ENCODE measurements around the gene URI1.

URI1 gene

DNA sequence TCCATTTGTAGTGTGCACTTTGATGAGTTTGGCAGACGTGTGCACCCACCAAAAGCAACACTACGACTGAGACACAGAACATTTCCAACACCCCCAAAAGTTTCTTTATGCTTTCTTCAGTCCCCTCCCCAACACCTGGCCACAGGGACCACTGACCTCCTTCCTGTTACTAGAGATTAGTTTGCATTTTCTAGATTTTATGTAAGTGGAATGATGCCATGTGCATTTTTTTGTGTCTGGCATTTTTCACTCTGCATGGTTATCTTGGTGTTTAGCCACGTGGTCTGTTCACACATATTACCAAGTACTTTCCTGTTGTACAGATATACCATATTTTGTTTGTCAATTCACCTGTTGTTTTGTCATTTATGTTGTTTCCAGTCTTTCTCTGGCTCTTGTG, 44.6 kb upstream of the URI1 start:
- DNase-seq (ENCODE audit: low spot score) = no peak
- H2BK120ac ChIP-seq (ENCODE audit: low read depth, low read length) = no peak overlapping the region
- no CpG with 5 or more reads among the region's 3 CpGs for WGBS, 2 donors (ENCODE audit: extremely low coverage in 2 of 2, insufficient read length in 2 of 2, insufficient replicate concordance in 1 of 2)

DNA sequence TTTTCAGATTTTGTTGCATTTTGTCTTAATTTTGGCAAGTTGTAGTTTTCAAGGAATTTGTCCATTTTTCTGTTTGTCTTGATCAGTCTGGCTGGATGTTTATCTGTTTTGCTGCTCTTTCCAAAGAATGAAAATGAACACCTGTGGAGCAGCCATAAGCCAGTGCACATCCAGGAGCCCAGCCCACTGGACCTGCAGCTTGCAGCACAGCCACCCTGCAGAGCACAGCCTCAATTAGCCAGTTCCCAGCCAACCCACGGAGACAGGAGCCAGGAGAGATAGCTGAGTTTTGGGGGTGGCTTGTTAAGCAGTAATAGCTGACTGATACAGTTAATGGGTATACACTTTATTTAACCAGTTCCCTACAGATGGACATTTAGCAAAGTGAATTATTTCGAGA, 38.0 kb upstream of the URI1 start:
- Histone ChIP-seq H3K4me1 (ENCODE audit: control insufficient read depth in 2 of 2, insufficient read depth in 1 of 2, low read depth in 1 of 2, low read length in 2 of 2) (peaks cover 0 to 2% of the 10 kb centered on the region in 2 donors), H4K8ac (ENCODE audit: low read depth, low read length) (no peak overlapping the region), H2AK5ac (ENCODE audit: low read depth, low read length) (no peak overlapping the region), H3K14ac (ENCODE audit: low read length) (no peak overlapping the region), H4K91ac (ENCODE audit: low read depth, low read length, poor library complexity) (no peak overlapping the region), H3K27ac (replicated peaks; ENCODE audit: low read length) (no peak overlapping the region), H3K23ac (ENCODE audit: low read depth, low read length, poor library complexity) (no peak overlapping the region), H3K4ac (ENCODE audit: low read length) (no peak overlapping the region), H3K36me3 (replicated peaks in 1 of 2; ENCODE audit: control insufficient read depth in 2 of 2, insufficient read depth in 2 of 2, low read length in 2 of 2) (no peaks in the 10 kb centered on the region), H3K4me2 (ENCODE audit: insufficient read depth, low read length, poor library complexity, severe bottlenecking) (no peak overlapping the region), H3K79me1 (ENCODE audit: low read depth, low read length) (no peaks in the 10 kb centered on the region), H2BK120ac (ENCODE audit: low read depth, low read length) (no peak overlapping the region), H2AFZ (ENCODE audit: low read length) (no peak overlapping the region), H2BK12ac (ENCODE audit: low read length) (no peak overlapping the region), H3K27me3 (ENCODE audit: control insufficient read depth in 3 of 3, insufficient read depth in 3 of 3, low read depth in 1 of 3, low read length in 3 of 3) (no peaks in the 10 kb centered on the region), H3K9me3 (replicated peaks in 1 of 2; ENCODE audit: control insufficient read depth in 2 of 2, insufficient read depth in 1 of 2, low read depth in 1 of 2, low read length in 2 of 2) (peaks cover 0 to 2% of the 10 kb centered on the region in 2 donors), H3K4me3 (ENCODE audit: low read length in 2 of 2) (no peak overlapping the region), H3K18ac (ENCODE audit: low read length) (no peak overlapping the region), H2BK15ac (ENCODE audit: low read length) (no peak overlapping the region), H2BK5ac (ENCODE audit: low read length) (no peak overlapping the region), H3K9ac (ENCODE audit: low read depth, low read length, poor library complexity) (no peak overlapping the region)
- no CpG with 5 or more reads among the region's 2 CpGs for WGBS, 2 donors (ENCODE audit: extremely low coverage in 2 of 2, insufficient read length in 2 of 2, insufficient replicate concordance in 1 of 2)
- DNase-seq (ENCODE audit: low spot score) = no peak

More for the DNA sequence above, 44.6 kb upstream of the URI1 start:
- Histone ChIP-seq H3K79me1 (ENCODE audit: low read depth, low read length) (no peaks in the 10 kb centered on the region), H3K9me3 (replicated peaks in 1 of 2; ENCODE audit: control insufficient read depth in 2 of 2, insufficient read depth in 1 of 2, low read depth in 1 of 2, low read length in 2 of 2) (no peaks in the 10 kb centered on the region), H3K27me3 (ENCODE audit: control insufficient read depth in 3 of 3, insufficient read depth in 3 of 3, low read depth in 1 of 3, low read length in 3 of 3) (peaks cover 0 to 3% (median 0%) of the 10 kb centered on the region in 3 experiments), H3K4ac (ENCODE audit: low read length) (no peak overlapping the region), H4K8ac (ENCODE audit: low read depth, low read length) (no peak overlapping the region), H2BK15ac (ENCODE audit: low read length) (no peak overlapping the region), H3K4me1 (ENCODE audit: control insufficient read depth in 2 of 2, insufficient read depth in 1 of 2, low read depth in 1 of 2, low read length in 2 of 2) (no peaks in the 10 kb centered on the region), H2AFZ (ENCODE audit: low read length) (no peak overlapping the region), H3K4me3 (ENCODE audit: low read length in 2 of 2) (no peak overlapping the region), H3K18ac (ENCODE audit: low read length) (no peak overlapping the region), H4K91ac (ENCODE audit: low read depth, low read length, poor library complexity) (no peak overlapping the region), H2AK5ac (ENCODE audit: low read depth, low read length) (no peak overlapping the region), H3K14ac (ENCODE audit: low read length) (no peak overlapping the region), H3K36me3 (replicated peaks in 1 of 2; ENCODE audit: control insufficient read depth in 2 of 2, insufficient read depth in 2 of 2, low read length in 2 of 2) (no peaks in the 10 kb centered on the region), H2BK12ac (ENCODE audit: low read length) (no peak overlapping the region), H3K4me2 (ENCODE audit: insufficient read depth, low read length, poor library complexity, severe bottlenecking) (no peak overlapping the region), H2BK5ac (ENCODE audit: low read length) (no peak overlapping the region), H3K23ac (ENCODE audit: low read depth, low read length, poor library complexity) (no peak overlapping the region), H3K27ac (replicated peaks; ENCODE audit: low read length) (no peak overlapping the region), H3K9ac (ENCODE audit: low read depth, low read length, poor library complexity) (no peak overlapping the region)

DNA sequence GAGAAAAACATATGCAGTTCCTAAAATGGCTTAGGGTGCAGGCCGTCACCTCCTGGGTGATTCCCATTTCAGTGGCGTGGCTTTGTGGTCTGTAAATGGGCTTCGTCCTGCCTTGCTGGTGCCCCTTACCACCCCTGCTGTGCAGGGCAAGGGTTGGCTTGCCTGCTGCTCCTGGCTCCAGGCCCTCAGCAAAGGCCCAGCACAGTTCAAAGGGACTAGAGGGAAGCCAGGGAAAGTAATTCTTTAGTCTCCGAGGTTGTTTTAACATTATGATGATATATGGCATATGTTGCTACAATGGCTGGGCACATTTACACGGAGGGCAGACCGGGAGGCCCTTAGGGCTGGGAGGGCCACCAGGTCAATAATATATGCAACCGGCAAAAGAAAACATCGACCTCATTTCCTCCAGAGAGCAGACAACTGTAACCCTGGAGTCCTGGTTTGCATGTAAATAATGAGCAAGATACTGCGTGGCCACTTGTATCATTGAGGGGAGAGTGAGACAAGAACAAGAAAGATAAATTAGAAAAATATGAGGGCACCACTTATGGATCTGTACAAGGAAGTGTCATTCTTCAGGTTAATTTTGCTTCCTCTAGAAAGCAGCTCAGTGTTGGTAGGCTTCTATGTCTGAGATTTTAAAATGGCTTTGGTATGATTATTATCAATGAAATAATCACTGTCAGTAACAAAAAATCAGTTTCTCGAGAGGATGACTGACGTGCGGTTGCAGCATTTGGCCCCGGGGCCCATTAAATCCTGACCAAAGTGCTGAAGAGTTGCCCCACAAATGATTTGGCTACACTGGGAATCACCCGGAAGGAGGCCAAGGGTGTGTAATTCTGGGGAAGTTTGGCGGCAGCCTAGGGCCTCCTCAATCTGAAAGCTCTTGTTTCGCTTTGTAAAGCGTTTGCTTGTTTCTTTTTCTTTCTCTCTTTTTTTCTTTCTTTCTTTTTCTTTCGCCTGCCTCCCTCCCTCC, 32.8 kb upstream of the URI1 start:
- no peak overlapping the region for H3K14ac ChIP-seq (ENCODE audit: low read length)

DNA sequence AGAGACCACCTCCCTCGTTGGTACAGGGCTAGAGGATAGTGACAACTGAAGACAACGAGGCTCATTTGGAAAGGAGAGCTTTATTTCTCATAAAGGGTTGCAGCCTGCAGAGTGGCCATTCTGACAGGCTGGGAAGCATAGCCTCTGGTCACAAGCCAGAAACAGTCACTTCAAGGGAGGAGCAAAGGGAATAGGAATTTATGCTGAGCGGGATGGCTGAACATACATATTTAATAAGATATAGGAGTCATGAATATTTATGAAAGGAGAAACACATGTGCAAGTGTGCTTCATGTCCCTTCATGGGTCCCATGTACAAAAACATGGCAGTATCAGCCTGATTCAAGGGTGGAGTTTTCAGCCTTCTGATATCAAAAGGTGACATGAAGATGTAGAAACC, 27.1 kb upstream of the URI1 start:
- no peak overlapping the region for H3K14ac ChIP-seq (ENCODE audit: low read length)
- H2AK5ac ChIP-seq (ENCODE audit: low read depth, low read length) = no peak overlapping the region
- no peaks in the 10 kb centered on the region for H3K4me1 ChIP-seq (ENCODE audit: control insufficient read depth in 2 of 2, insufficient read depth in 1 of 2, low read depth in 1 of 2, low read length in 2 of 2)
- no peak for DNase-seq (ENCODE audit: low spot score)
- no peak overlapping the region for H3K18ac ChIP-seq (ENCODE audit: low read length)
- no peak overlapping the region for H2BK15ac ChIP-seq (ENCODE audit: low read length)
- no peak overlapping the region for H3K23ac ChIP-seq (ENCODE audit: low read depth, low read length, poor library complexity)
- H2BK5ac ChIP-seq (ENCODE audit: low read length) = no peak overlapping the region
- H2BK120ac ChIP-seq (ENCODE audit: low read depth, low read length) = no peak overlapping the region
- H4K91ac ChIP-seq (ENCODE audit: low read depth, low read length, poor library complexity) = no peak overlapping the region
- no peak overlapping the region for H3K4me2 ChIP-seq (ENCODE audit: insufficient read depth, low read length, poor library complexity, severe bottlenecking)
- H3K27ac ChIP-seq (replicated peaks; ENCODE audit: low read length) = no peak overlapping the region
- no peak overlapping the region for H3K4me3 ChIP-seq (ENCODE audit: low read length in 2 of 2)
- H3K36me3 ChIP-seq (replicated peaks in 1 of 2; ENCODE audit: control insufficient read depth in 2 of 2, insufficient read depth in 2 of 2, low read length in 2 of 2) = no peaks in the 10 kb centered on the region
- no peak overlapping the region for H2AFZ ChIP-seq (ENCODE audit: low read length)
- H3K9ac ChIP-seq (ENCODE audit: low read depth, low read length, poor library complexity) = no peak overlapping the region
- H3K27me3 ChIP-seq (ENCODE audit: control insufficient read depth in 3 of 3, insufficient read depth in 3 of 3, low read depth in 1 of 3, low read length in 3 of 3) = peaks cover 0 to 4% (median 0%) of the 10 kb centered on the region in 3 experiments
- no peak overlapping the region for H3K4ac ChIP-seq (ENCODE audit: low read length)
- WGBS, 2 donors (ENCODE audit: extremely low coverage in 2 of 2, insufficient read length in 2 of 2, insufficient replicate concordance in 1 of 2) = no CpG with 5 or more reads among the region's 3 CpGs
- H4K8ac ChIP-seq (ENCODE audit: low read depth, low read length) = no peak overlapping the region
- H2BK12ac ChIP-seq (ENCODE audit: low read length) = no peak overlapping the region
- H3K9me3 ChIP-seq (replicated peaks in 1 of 2; ENCODE audit: control insufficient read depth in 2 of 2, insufficient read depth in 1 of 2, low read depth in 1 of 2, low read length in 2 of 2) = no peaks in the 10 kb centered on the region
- no peaks in the 10 kb centered on the region for H3K79me1 ChIP-seq (ENCODE audit: low read depth, low read length)

More for the DNA sequence above, 32.8 kb upstream of the URI1 start:
- H2BK12ac ChIP-seq (ENCODE audit: low read length) = no peak overlapping the region
- no CpG with 5 or more reads among the region's 18 CpGs for WGBS, 2 donors (ENCODE audit: extremely low coverage in 2 of 2, insufficient read length in 2 of 2, insufficient replicate concordance in 1 of 2)
- no peaks in the 10 kb centered on the region for H3K9me3 ChIP-seq (replicated peaks in 1 of 2; ENCODE audit: control insufficient read depth in 2 of 2, insufficient read depth in 1 of 2, low read depth in 1 of 2, low read length in 2 of 2)
- no peak overlapping the region for H2BK5ac ChIP-seq (ENCODE audit: low read length)
- no peak for DNase-seq (ENCODE audit: low spot score)
- H3K36me3 ChIP-seq (replicated peaks in 1 of 2; ENCODE audit: control insufficient read depth in 2 of 2, insufficient read depth in 2 of 2, low read length in 2 of 2) = no peaks in the 10 kb centered on the region
- H4K8ac ChIP-seq (ENCODE audit: low read depth, low read length) = no peak overlapping the region
- H2BK15ac ChIP-seq (ENCODE audit: low read length) = no peak overlapping the region
- H2AK5ac ChIP-seq (ENCODE audit: low read depth, low read length) = no peak overlapping the region
- H3K4ac ChIP-seq (ENCODE audit: low read length) = no peak overlapping the region
- peak overlapping the region; percentile 44 for H3K18ac ChIP-seq (ENCODE audit: low read length)
- peak overlapping the region; percentile 89 for H2AFZ ChIP-seq (ENCODE audit: low read length)
- H3K79me1 ChIP-seq (ENCODE audit: low read depth, low read length) = no peaks in the 10 kb centered on the region
- no peak overlapping the region for H2BK120ac ChIP-seq (ENCODE audit: low read depth, low read length)
- H3K27ac ChIP-seq (replicated peaks; ENCODE audit: low read length) = no peak overlapping the region
- H3K9ac ChIP-seq (ENCODE audit: low read depth, low read length, poor library complexity) = no peak overlapping the region
- H3K4me1 ChIP-seq (ENCODE audit: control insufficient read depth in 2 of 2, insufficient read depth in 1 of 2, low read depth in 1 of 2, low read length in 2 of 2) = peaks cover 0 to 6% of the 10 kb centered on the region in 2 donors
- H4K91ac ChIP-seq (ENCODE audit: low read depth, low read length, poor library complexity) = no peak overlapping the region
- no peak overlapping the region for H3K4me3 ChIP-seq (ENCODE audit: low read length in 2 of 2)
- no peak overlapping the region for H3K4me2 ChIP-seq (ENCODE audit: insufficient read depth, low read length, poor library complexity, severe bottlenecking)
- no peaks in the 10 kb centered on the region for H3K27me3 ChIP-seq (ENCODE audit: control insufficient read depth in 3 of 3, insufficient read depth in 3 of 3, low read depth in 1 of 3, low read length in 3 of 3)
- H3K23ac ChIP-seq (ENCODE audit: low read depth, low read length, poor library complexity) = no peak overlapping the region

Data from neuronal stem cell (in vitro differentiated cells).